Endodermal cell (in vitro differentiated cells): Measurements from ENCODE around the gene HLA-DPA1. TPM values are rescaled to one million over a fixed set of nuclear protein-coding genes. Genes with fewer than 3 reads are reported as not detected.
A peak's percentile ranks its signal among the peaks of the same experiment; 100 is the strongest.

ENCODE experiments used
- DNase-seq: peaks from one replicate; pipeline ENCODE4 v3.0.0-alpha.2; 2017
- H3K27ac ChIP-seq: 2 replicates; pipeline ENCODE4 v1.5.1; 2013; ENCODE audit warnings: mild to moderate bottlenecking, low read depth, low read length, moderate library complexity
- H3K27me3 ChIP-seq: 2 replicates; pipeline ENCODE4 v1.6.1; 2013; ENCODE audit warnings: mild to moderate bottlenecking, low read length, moderate library complexity; ENCODE audit not compliant: insufficient read depth, control insufficient read depth, poor library complexity, severe bottlenecking
- H3K36me3 ChIP-seq: 2 replicates; pipeline ENCODE4 v1.7.0; 2013; ENCODE audit warnings: mild to moderate bottlenecking, low read length, moderate library complexity; ENCODE audit not compliant: control insufficient read depth, insufficient read depth
- H3K4me1 ChIP-seq: one replicate; pipeline ENCODE4 v1.7.0; 2013; ENCODE audit warnings: low read length; ENCODE audit not compliant: control insufficient read depth, insufficient read depth
- H3K4me3 ChIP-seq: 2 replicates; pipeline ENCODE4 v1.5.1; 2013; ENCODE audit warnings: mild to moderate bottlenecking, low read length, moderate library complexity
- H3K9ac ChIP-seq: 2 replicates; pipeline ENCODE4 v1.6.1; 2013; ENCODE audit warnings: mild to moderate bottlenecking, low read length, moderate library complexity; ENCODE audit not compliant: poor library complexity, severe bottlenecking; ENCODE audit errors: extremely low read depth
- H3K9me3 ChIP-seq: 2 replicates; pipeline ENCODE4 v1.6.1; 2013; ENCODE audit warnings: mild to moderate bottlenecking, low read length, moderate library complexity; ENCODE audit not compliant: control insufficient read depth
- H3K27ac Mint-ChIP-seq: 2 replicates; pipeline ENCODE4 v1.8.0; 2020; ENCODE audit warnings: mixed read lengths
- H3K27me3 Mint-ChIP-seq: 2 replicates; pipeline ENCODE4 v1.8.0; 2021; ENCODE audit warnings: mild to moderate bottlenecking, mixed read lengths; ENCODE audit not compliant: insufficient read depth
- H3K36me3 Mint-ChIP-seq: 2 replicates; pipeline ENCODE4 v1.8.0; 2020; ENCODE audit warnings: low read depth, mixed read lengths
- H3K4me1 Mint-ChIP-seq: 2 replicates; pipeline ENCODE4 v1.8.0; 2020; ENCODE audit warnings: mixed read lengths
- H3K4me3 Mint-ChIP-seq: 2 replicates; pipeline ENCODE4 v1.8.0; 2020; ENCODE audit warnings: mild to moderate bottlenecking, moderate library complexity, mixed read lengths
- H3K9me3 Mint-ChIP-seq: 2 replicates; pipeline ENCODE4 v1.8.0; 2020; ENCODE audit warnings: mild to moderate bottlenecking, mixed read lengths
- CTCF ChIP-seq: fragments of 200-600 bp; sonication (generic); conservative IDR thresholded peaks from 2 replicates; pipeline ENCODE4 v1.5.0; 2021; ENCODE audit warnings: antibody characterized with exemption, mild to moderate bottlenecking
- WGBS, 2 experiments: methylation state at CpG; one replicate each; pipeline versions ENCODE4 v1.1.5 to v1.1.7; 2013; ENCODE audit warnings: missing lambda C conversion rate in 2 of 2, mixed read lengths in 1 of 2; ENCODE audit not compliant: insufficient coverage in 1 of 2, insufficient read length in 1 of 2; 5-methylcytosine and 5-hydroxymethylcytosine counted together
- total RNA-seq, 2 donors: library from RNA; stranded (reverse); fragmentation: NEBNext Ultra II Directional in 1 of 2; extraction: Animal tissue kit (Norgen Biotek cat#: 25700) in 1 of 2; gene quantifications; 2 replicates in 1 of 2; 3 replicates in 1 of 2; pipeline ENCODE4 v1.2.1, GENCODE V29; 2021

The HLA-DPA1 gene
- total RNA-seq, 2 donors from 2014 or later: 1.7 to 1.9 TPM

- peaks cover 39% of the 10 kb centered on the region for H3K27me3 Mint-ChIP-seq
- peaks cover 36% of the 10 kb centered on the region for H3K27me3 ChIP-seq
- peaks cover 9% of the 10 kb centered on the region for H3K36me3 Mint-ChIP-seq
- no peak overlapping the region for H3K27ac ChIP-seq
- WGBS, 2 experiments: 0% methylated on average over 3 of the region's 3 CpGs; no CpG with 5 or more reads in 1 of the 2 experiments
- H3K9me3 ChIP-seq: peaks cover 11% of the 10 kb centered on the region
- DNase-seq: no peak
- H3K27ac Mint-ChIP-seq: peak overlapping the region; percentile 75
- H3K36me3 ChIP-seq: no peaks in the 10 kb centered on the region
- no peak overlapping the region for H3K4me3 ChIP-seq
- peak; percentile 90 for TF ChIP-seq CTCF
- H3K4me1 ChIP-seq: no peaks in the 10 kb centered on the region
- peak overlapping the region; percentile 79 for H3K4me3 Mint-ChIP-seq
- H3K9ac ChIP-seq: no peak overlapping the region
- H3K4me1 Mint-ChIP-seq: peaks cover 52% of the 10 kb centered on the region
- H3K9me3 Mint-ChIP-seq: peaks cover 15% of the 10 kb centered on the region
Observed at GRCh38 chr6:33118525-33119123, 45.2 kb upstream of the HLA-DPA1 start.

GRCh38 chr6:33117811-33118277 is 44.4 kb upstream of the HLA-DPA1 start:
- H3K36me3 Mint-ChIP-seq: peaks cover 5% of the 10 kb centered on the region
- H3K9me3 ChIP-seq: peaks cover 3% of the 10 kb centered on the region
- peaks cover 50% of the 10 kb centered on the region for H3K4me1 Mint-ChIP-seq
- no peak overlapping the region for H3K27ac ChIP-seq
- peak overlapping the region; percentile 83 for H3K27ac Mint-ChIP-seq
- no peak overlapping the region for H3K9ac ChIP-seq
- peak; percentile 61 for DNase-seq
- no peak overlapping the region for H3K4me3 ChIP-seq
- WGBS, 2 experiments: 48 to 54% methylated on average over 3 to 9 of the region's 9 CpGs
- H3K4me1 ChIP-seq: no peaks in the 10 kb centered on the region
- H3K4me3 Mint-ChIP-seq: peak overlapping the region; percentile 79
- H3K27me3 Mint-ChIP-seq: peaks cover 42% of the 10 kb centered on the region
- H3K27me3 ChIP-seq: peaks cover 40% of the 10 kb centered on the region
- peaks cover 7% of the 10 kb centered on the region for H3K9me3 Mint-ChIP-seq
- TF ChIP-seq CTCF: no peak
- H3K36me3 ChIP-seq: no peaks in the 10 kb centered on the region

- peaks cover 40% of the 10 kb centered on the region for H3K27me3 ChIP-seq
Observed at GRCh38 chr6:33116841-33117711, 43.6 kb upstream of the HLA-DPA1 start.

More at GRCh38 chr6:33116841-33117711, 43.6 kb upstream of the HLA-DPA1 start:
- Histone ChIP-seq H3K36me3 (no peaks in the 10 kb centered on the region), H3K27ac (no peak overlapping the region), H3K9me3 (no peaks in the 10 kb centered on the region), H3K4me3 (peak overlapping the region; percentile 23), H3K9ac (no peak overlapping the region), H3K4me1 (no peaks in the 10 kb centered on the region)
- Mint-ChIP-seq H3K27ac (peak overlapping the region; percentile 83), H3K4me1 (peaks cover 44% of the 10 kb centered on the region), H3K9me3 (peaks cover 2% of the 10 kb centered on the region), H3K36me3 (peaks cover 3% of the 10 kb centered on the region), H3K4me3 (peak overlapping the region; percentile 79), H3K27me3 (peaks cover 46% of the 10 kb centered on the region)
- DNase-seq: peak; percentile 79
- no peak for TF ChIP-seq CTCF
- WGBS, 2 experiments: 18 to 25% methylated on average over 27 to 32 of the region's 32 CpGs
